ENCODE data around the gene RASA3. TPM values are rescaled to one million over a fixed set of nuclear protein-coding genes. Genes with fewer than 3 reads are reported as not detected.
A peak's percentile ranks its signal among the peaks of the same experiment; 100 is the strongest.

RASA3 gene
- total and polyA plus RNA-seq, 5 donors from 2014 or later = 93.8 to 265 (median 99.6) TPM

DNA sequence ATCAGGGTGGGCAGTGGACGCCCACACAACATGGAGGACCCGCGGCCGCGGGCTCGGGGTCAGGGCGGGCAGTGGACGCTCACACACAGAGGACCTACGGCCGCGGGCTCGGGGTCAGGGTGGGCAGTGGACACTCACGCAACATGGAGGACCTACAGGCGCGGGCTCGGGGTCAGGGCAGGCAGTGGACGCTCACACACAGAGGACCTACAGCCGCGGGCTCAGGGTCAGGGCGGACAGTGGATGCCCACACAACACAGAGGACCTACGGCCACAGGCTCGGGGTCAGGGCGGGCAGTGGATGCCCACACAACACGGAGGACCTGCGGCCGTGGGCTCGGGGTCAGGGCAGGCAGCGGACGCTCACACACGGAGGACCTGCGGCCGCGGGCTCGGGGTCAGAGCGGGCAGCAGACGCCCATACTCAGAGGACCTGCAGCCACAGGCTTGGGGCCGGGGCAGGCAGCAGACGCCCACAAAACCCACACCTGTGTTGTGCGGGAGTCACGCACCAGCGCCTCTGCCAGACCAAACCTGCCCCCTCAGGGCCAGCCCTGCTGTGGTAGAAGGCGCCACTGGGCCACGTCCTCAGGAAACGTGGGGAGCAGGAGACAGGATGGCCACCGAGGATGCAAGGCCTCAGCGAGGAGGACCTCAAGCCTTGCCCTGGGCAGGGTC lies 131.0 kb downstream of the RASA3 start:
- Histone ChIP-seq H3K4me3 (ENCODE audit: low read depth, low read length) (no peak overlapping the region), H3K27ac (ENCODE audit: insufficient read depth, low read length, poor library complexity, severe bottlenecking) (no peak overlapping the region), H3K27me3 (ENCODE audit: control insufficient read depth, insufficient read depth, low read length) (no peaks in the 10 kb centered on the region), H3K4me1 (ENCODE audit: control insufficient read depth, insufficient read depth, low read length, poor library complexity, severe bottlenecking) (no peaks in the 10 kb centered on the region), H3K36me3 (ENCODE audit: control insufficient read depth, insufficient read depth, low read length) (peaks cover 74% of the 10 kb centered on the region), H3K9me3 (ENCODE audit: control insufficient read depth in 2 of 2, low read length in 2 of 2) (no peaks in the 10 kb centered on the region)
- Mint-ChIP-seq H3K27ac (peak overlapping the region in 1 of 3 donors; percentile 67), H3K27me3 (no peaks in the 10 kb centered on the region), H3K9me3 (peaks cover 0 to 2% (median 0%) of the 10 kb centered on the region in 7 donors), H3K36me3 (peaks cover 28% of the 10 kb centered on the region), H3K4me3 (peak overlapping the region in 2 of 4 donors; percentile 49 to 75), H3K4me1 (peaks cover 0 to 4% (median 0%) of the 10 kb centered on the region in 4 donors)
- DNase-seq (no peak), ATAC-seq (ENCODE audit: low read depth in 2 of 2) (no peak)

DNA sequence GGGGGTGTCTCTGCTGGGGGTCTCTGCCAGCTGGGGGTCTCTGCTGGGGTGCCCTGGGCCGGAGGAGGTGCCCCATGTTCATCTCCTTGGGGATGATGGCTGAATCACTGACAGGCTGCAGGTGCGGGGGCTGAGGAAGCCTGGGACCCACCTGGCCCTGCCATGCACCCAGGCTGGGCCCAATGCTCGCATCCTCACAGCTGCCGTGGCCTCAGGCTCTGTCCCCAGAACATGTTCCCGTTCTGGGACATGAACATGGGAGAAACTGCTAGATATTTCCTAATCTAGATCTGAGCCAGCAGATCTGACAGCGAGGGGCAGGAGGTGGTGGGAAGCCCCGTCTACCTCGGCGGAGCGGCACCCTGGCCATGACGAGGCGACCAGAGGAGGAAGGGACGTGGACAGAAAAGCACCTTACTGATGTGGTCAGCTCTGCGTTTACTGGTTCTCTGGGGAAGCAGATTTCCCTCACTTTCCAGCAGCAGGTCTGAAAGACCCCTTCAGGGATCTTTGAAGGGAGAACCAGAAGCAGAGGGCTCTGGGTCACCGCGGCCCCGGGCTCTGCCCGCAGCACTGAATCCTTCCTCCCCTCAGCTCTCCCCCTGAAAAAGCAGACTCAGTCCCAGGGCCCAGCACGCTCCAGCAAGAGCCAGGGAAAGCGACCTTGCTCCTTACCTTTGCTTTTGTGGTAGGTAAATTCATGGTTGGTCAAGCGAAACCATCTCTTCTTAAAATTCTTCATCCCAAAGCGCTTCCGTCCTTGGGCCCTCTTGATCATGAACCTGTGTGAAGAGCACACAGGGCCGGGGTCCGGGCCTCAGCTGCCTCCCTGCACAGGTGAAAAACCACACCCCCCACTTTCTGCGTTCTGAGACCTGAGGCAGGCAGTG lies 132.0 kb downstream of the RASA3 start:
- Mint-ChIP-seq H3K27me3 (no peaks in the 10 kb centered on the region), H3K36me3 (peaks cover 28% of the 10 kb centered on the region), H3K4me3 (peak overlapping the region in 2 of 4 donors; percentile 38 to 49), H3K27ac (peak overlapping the region in 2 of 3 donors; percentile 20 to 36), H3K4me1 (peaks cover 0 to 4% (median 0%) of the 10 kb centered on the region in 4 donors), H3K9me3 (peaks cover 0 to 2% (median 0%) of the 10 kb centered on the region in 7 donors)
- no peak overlapping the region for H3K27ac ChIP-seq (ENCODE audit: insufficient read depth, low read length, poor library complexity, severe bottlenecking)
- no peak overlapping the region for H3K4me3 ChIP-seq (ENCODE audit: low read depth, low read length)
- ATAC-seq (ENCODE audit: low read depth in 2 of 2) (no peak), DNase-seq (no peak)
- no peaks in the 10 kb centered on the region for H3K9me3 ChIP-seq (ENCODE audit: control insufficient read depth in 2 of 2, low read length in 2 of 2)
- H3K4me1 ChIP-seq (ENCODE audit: control insufficient read depth, insufficient read depth, low read length, poor library complexity, severe bottlenecking) = no peaks in the 10 kb centered on the region
- H3K27me3 ChIP-seq (ENCODE audit: control insufficient read depth, insufficient read depth, low read length) = no peaks in the 10 kb centered on the region
- H3K36me3 ChIP-seq (ENCODE audit: control insufficient read depth, insufficient read depth, low read length) = peaks cover 79% of the 10 kb centered on the region

DNA sequence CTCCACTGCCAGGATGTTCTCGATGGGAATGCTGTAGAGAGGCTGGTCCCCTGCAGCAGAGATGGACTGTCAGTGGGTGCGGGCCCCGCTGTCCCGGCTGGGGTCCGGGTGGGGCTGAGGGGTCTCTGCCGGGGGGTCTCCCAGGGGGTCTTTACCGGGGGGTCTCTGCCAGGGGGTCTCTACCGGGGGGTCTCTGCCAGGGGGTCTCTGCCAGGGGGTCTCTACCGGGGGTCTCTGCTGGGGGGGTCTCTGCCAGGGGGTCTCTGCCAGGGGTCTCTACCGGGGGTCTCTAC lies 132.9 kb downstream of the RASA3 start:
- Mint-ChIP-seq H3K4me3 (no peak overlapping the region), H3K9me3 (peaks cover 0 to 3% (median 0%) of the 10 kb centered on the region in 7 donors), H3K27me3 (no peaks in the 10 kb centered on the region), H3K36me3 (peaks cover 22% of the 10 kb centered on the region), H3K4me1 (peaks cover 0 to 4% (median 0%) of the 10 kb centered on the region in 4 donors), H3K27ac (no peak overlapping the region)
- Histone ChIP-seq H3K36me3 (ENCODE audit: control insufficient read depth, insufficient read depth, low read length) (peaks cover 79% of the 10 kb centered on the region), H3K9me3 (ENCODE audit: control insufficient read depth in 2 of 2, low read length in 2 of 2) (no peaks in the 10 kb centered on the region), H3K4me3 (ENCODE audit: low read depth, low read length) (no peak overlapping the region), H3K27ac (ENCODE audit: insufficient read depth, low read length, poor library complexity, severe bottlenecking) (no peak overlapping the region), H3K27me3 (ENCODE audit: control insufficient read depth, insufficient read depth, low read length) (no peaks in the 10 kb centered on the region), H3K4me1 (ENCODE audit: control insufficient read depth, insufficient read depth, low read length, poor library complexity, severe bottlenecking) (no peaks in the 10 kb centered on the region)
- ATAC-seq (ENCODE audit: low read depth in 2 of 2) (no peak), DNase-seq (no peak)

DNA sequence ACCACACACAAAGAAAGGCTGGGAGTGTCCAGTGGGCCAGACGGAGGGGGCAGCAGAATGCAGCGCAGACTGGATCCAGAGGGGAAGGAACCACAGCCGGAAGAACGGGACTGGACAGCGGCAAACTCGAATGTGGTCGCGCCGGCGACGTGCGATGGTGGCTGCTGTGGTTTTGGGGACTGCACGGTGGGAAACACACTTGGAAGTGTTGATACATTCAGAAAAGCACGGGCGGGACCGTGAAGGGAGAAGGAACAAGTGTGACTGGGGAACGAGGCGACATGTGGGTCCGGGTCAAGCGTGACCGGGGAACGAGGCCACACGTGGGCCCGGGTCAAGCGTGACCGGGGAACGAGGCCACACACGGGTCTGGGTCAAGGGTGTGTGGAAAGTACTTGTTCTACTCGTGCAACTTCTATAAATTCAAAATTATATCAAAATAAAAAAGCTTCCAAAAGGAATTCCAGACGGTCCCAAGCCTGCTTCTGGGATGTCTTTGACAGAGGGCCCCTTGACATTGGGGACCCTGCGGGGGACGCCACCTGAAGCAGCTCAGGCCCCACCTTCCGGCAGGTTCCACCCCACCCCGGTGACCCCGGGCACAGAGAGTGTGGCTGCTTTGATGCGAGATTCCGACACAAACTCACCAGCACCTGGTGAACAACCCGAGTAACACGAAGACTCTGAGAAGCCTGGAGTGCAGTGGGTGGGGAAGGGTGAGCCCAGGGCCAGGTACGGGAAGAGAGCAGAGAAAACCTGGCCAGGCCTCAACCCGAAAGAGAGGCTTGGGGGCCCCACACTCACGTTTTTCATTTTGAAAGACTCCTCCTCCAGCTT lies 133.4 kb downstream of the RASA3 start:
- Mint-ChIP-seq H3K27me3 (no peaks in the 10 kb centered on the region), H3K36me3 (peaks cover 26% of the 10 kb centered on the region), H3K4me1 (peaks cover 0 to 4% (median 4%) of the 10 kb centered on the region in 4 donors), H3K9me3 (peaks cover 0 to 3% (median 0%) of the 10 kb centered on the region in 7 donors), H3K27ac (no peak overlapping the region), H3K4me3 (peak overlapping the region in 1 of 4 donors; percentile 25)
- Histone ChIP-seq H3K9me3 (ENCODE audit: control insufficient read depth in 2 of 2, low read length in 2 of 2) (no peaks in the 10 kb centered on the region), H3K4me3 (ENCODE audit: low read depth, low read length) (no peak overlapping the region), H3K4me1 (ENCODE audit: control insufficient read depth, insufficient read depth, low read length, poor library complexity, severe bottlenecking) (no peaks in the 10 kb centered on the region), H3K27ac (ENCODE audit: insufficient read depth, low read length, poor library complexity, severe bottlenecking) (no peak overlapping the region), H3K27me3 (ENCODE audit: control insufficient read depth, insufficient read depth, low read length) (no peaks in the 10 kb centered on the region), H3K36me3 (ENCODE audit: control insufficient read depth, insufficient read depth, low read length) (peaks cover 79% of the 10 kb centered on the region)
- ATAC-seq (ENCODE audit: low read depth in 2 of 2) (no peak), DNase-seq (no peak)

- Histone ChIP-seq H3K36me3 (ENCODE audit: control insufficient read depth, insufficient read depth, low read length) (peaks cover 77% of the 10 kb centered on the region), H3K27ac (ENCODE audit: insufficient read depth, low read length, poor library complexity, severe bottlenecking) (no peak overlapping the region), H3K9me3 (ENCODE audit: control insufficient read depth in 2 of 2, low read length in 2 of 2) (no peaks in the 10 kb centered on the region), H3K4me3 (ENCODE audit: low read depth, low read length) (no peak overlapping the region), H3K27me3 (ENCODE audit: control insufficient read depth, insufficient read depth, low read length) (no peaks in the 10 kb centered on the region), H3K4me1 (ENCODE audit: control insufficient read depth, insufficient read depth, low read length, poor library complexity, severe bottlenecking) (no peaks in the 10 kb centered on the region)
- ATAC-seq (ENCODE audit: low read depth in 2 of 2) (no peak), DNase-seq (no peak)
- Mint-ChIP-seq H3K36me3 (peaks cover 22% of the 10 kb centered on the region), H3K9me3 (peaks cover 0 to 3% (median 0%) of the 10 kb centered on the region in 7 donors), H3K4me3 (peak overlapping the region in 2 of 4 donors; percentile 25 to 26), H3K27ac (peak overlapping the region in 1 of 3 donors; percentile 60), H3K4me1 (peaks cover 0 to 5% (median 4%) of the 10 kb centered on the region in 4 donors), H3K27me3 (no peaks in the 10 kb centered on the region)
Measured at GRCh38 chr13:113997845-113998751, 134.3 kb downstream of the RASA3 start.

GRCh38 chr13:113996912-113997745 lies 135.3 kb downstream of the RASA3 start:
- Mint-ChIP-seq H3K27me3 (no peaks in the 10 kb centered on the region), H3K27ac (peak overlapping the region in 1 of 3 donors; percentile 74), H3K4me1 (peaks cover under 1 to 5% (median 4%) of the 10 kb centered on the region in 4 donors), H3K4me3 (no peak overlapping the region), H3K9me3 (peaks cover 0 to 3% (median 0%) of the 10 kb centered on the region in 7 donors), H3K36me3 (peaks cover 30% of the 10 kb centered on the region)
- no peak for DNase-seq
- Histone ChIP-seq H3K27me3 (ENCODE audit: control insufficient read depth, insufficient read depth, low read length) (no peaks in the 10 kb centered on the region), H3K4me3 (ENCODE audit: low read depth, low read length) (no peak overlapping the region), H3K27ac (ENCODE audit: insufficient read depth, low read length, poor library complexity, severe bottlenecking) (no peak overlapping the region), H3K4me1 (ENCODE audit: control insufficient read depth, insufficient read depth, low read length, poor library complexity, severe bottlenecking) (no peaks in the 10 kb centered on the region), H3K36me3 (ENCODE audit: control insufficient read depth, insufficient read depth, low read length) (peaks cover 78% of the 10 kb centered on the region), H3K9me3 (ENCODE audit: control insufficient read depth in 2 of 2, low read length in 2 of 2) (no peaks in the 10 kb centered on the region)
- no peak for ATAC-seq (ENCODE audit: low read depth in 2 of 2)

Measured in CD4-positive, CD25-positive, alpha-beta regulatory T cell (primary cell).